GM18517 (cell line): ENCODE data around the gene RILPL2.
"Not testable (repeated sequence)": the region's sequence is repeated elsewhere in the genome, so short reads cannot be mapped to it uniquely, and the experiment has no call there.

Experiments
- ATAC-seq: cut with Tn5 transposase; IDR thresholded peaks from one replicate; pipeline ENCODE4 v1.9.1; 2021; ENCODE audit warnings: mild to moderate bottlenecking, moderate library complexity; ENCODE audit not compliant: unreplicated experiment

The RILPL2 gene

DNA sequence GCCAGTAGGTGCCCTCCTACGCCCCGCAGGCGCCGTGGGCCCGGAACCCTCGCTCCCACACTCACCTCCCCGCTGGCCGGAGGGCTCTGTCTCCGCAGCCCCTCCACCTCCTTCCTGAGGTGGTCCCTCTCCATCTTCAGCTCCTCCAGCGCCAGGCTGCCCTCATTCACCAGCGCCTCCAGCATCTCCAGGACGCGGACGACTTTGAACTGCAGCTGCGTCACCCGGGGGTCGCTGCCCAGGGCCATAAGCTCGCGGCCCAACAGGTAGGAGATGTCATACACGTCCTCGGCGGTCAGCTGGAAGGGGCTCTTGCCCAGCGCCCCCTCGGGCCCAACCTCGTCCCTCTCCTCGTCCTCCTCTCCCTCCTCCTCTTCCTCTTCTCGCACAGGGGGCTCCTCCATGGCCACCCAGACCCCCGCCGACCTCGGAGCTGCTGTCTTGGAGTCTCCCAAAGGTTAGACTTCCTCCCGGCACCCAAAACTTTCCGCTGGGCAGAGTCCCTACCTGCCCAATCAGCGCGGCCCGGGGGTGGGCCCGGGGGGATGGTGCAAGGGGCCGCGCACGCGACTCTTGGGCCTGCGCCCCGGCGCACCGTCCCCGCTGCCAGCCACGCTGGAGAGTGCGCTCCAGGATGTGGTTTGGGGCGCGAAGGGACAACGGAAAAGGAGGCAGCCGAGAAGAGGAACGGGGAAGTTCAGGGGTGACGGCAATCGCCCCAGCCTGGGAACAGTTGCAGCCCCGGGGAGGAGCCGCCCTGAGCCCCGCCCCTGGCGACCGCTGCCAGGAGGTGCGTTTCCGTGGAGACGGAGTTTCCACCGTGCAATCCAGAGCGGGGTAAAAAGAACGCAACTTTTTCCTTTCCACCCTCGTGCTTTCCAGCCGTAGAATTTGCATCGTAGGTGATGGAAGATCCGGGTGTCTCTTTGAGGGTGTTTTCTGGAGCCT is at the start of gene RILPL2:
Gene RILPL2, minus strand, starts transcription at position 668 of the 948 bp plus-strand sequence. Its CDS starts 264 bp downstream, at position 404.
- ATAC-seq, result peak; percentile 67

GRCh38 chr12:123485756-123486155 is 49.3 kb upstream of the RILPL2 start:
- no peak for ATAC-seq

DNA sequence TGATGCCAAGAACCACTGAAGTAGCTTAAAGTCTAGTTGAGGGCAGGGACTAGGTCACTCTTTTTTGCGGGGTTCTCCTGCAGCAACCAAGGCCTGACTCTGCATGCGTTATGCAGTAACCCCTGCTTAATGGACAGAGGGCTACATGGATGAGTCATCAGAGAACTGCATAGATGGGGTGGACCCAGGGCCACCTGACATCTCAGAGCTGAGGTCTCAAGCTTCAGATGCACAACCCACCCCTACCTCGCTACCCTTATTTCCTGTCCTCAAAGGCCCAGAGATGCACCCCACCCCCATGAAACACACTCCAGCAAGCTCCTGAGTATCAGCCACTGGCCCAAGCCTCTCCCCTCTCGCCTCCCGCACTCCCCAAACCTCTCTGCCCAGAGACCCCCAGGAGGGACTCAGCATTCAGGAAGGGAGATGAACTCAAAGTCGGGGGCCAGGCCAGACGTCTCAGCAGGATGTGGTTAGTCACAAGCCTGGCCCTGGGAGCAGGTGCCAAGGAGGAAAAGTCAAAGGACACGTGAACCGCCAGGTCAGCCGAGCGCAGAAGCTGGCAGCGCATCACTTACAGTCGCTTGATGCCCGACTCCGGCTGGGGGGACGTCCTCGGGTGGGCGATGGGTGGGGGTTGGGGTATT is 47.2 kb upstream of the RILPL2 start:
- no peak for ATAC-seq

DNA sequence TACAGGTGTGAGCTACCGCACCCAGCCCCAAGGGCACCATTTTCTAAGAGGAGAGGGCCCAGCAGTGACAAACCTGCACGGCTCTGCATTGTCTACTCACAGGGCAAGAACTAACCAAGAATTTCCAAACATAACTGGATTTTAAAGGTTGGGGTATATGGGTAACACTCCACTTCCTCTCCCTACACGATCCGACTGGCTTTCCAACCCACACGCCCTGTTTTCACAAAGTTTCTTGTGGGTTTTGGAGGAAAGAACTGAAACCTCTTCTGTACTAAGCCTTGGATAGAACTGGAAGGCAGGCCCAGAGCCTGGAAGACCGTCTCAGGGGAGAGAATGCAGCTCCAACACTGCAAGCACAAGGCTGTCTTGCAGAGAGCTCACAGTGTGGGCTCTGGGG is 46.4 kb upstream of the RILPL2 start:
- ATAC-seq, result no peak

DNA sequence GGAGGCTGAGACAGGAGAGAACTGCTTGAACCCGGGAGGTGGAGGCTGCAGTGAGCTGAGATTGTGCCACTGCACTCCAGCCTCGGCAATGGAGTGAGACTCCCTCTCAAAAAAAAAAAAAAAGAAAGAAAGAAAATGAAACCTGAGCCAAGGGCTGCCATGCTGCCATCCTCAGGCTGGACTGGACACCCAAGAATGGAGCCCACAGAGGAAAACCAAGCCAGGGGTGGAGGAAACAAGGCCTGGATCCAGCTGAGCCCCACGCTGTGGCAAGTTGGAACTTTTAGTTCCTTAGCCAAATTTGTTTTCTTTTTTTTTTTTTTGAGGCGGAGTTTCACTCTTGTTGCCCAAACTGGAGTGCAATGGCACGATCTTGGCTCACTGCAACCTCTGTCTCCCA is 44.8 kb upstream of the RILPL2 start:
- ATAC-seq, result not testable (repeated sequence)

GRCh38 chr12:123479442-123480180 is 43.1 kb upstream of the RILPL2 start:
- ATAC-seq, result no peak

GRCh38 chr12:123478762-123479161 is 42.3 kb upstream of the RILPL2 start:
- ATAC-seq, result no peak

GRCh38 chr12:123478069-123478468 is 41.6 kb upstream of the RILPL2 start:
- no peak for ATAC-seq

- ATAC-seq, result no peak
Measured at GRCh38 chr12:123475246-123475703, 38.8 kb upstream of the RILPL2 start.

DNA sequence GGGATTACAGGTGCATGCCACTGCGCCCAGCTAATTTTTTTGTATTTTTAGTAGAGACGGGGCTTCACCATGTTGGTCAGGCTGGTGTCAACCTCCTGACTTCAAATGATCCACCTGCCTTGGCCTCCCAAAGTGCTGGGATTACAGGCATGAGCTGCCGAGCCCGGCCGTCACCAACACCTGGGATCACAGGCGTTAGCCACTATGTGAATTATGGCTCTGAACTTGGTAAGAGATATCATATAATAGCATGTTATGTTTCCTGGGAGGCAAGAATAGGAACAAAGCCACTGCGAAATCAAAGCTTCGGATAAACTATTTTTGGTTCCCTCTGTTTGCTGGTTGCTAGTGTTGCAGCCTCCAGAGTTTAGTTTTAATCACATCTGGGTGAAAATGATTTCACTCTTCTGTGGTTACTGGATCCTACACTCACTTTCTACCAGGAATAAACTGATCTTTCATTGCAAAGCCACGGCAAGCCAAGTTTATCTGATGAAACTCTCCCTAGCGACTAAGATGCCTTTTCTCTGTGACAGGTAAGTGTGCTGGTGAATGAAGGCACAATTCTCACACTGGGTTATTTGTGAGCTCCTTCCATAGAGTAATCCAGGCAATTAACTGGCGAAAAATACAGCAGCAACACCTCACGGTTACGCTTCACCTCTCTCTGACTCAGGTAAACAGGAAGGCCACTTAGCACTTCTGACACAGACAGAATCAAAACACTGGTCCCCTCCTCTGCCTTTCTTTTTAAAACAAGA is 38.2 kb upstream of the RILPL2 start:
- ATAC-seq, result no peak

DNA sequence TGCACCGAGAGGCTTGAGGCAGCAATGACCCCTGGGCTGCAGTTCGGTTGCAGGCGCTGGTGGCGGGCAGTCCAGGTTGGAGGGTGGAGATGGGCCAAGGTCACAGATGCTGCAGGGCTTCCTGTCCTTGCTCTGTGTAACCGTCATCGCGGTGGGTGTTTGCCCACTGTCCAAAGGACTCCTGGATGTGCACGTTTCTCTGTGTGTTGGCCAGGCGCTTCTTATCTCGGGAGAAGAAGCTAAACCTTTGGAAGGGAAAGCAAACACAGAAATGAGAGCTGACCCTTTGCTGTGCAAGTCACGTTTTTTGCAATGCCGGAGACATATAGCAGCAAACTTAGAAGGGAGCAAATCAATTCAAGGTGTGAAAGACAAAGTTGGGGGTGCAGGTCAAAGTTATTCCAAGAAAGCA is 36.0 kb upstream of the RILPL2 start:
- ATAC-seq, result no peak

GRCh38 chr12:123471374-123472068 is 35.0 kb upstream of the RILPL2 start:
- no peak for ATAC-seq

GRCh38 chr12:123469978-123470377 is 33.5 kb upstream of the RILPL2 start:
- no peak for ATAC-seq

GRCh38 chr12:123468786-123469185 is 32.3 kb upstream of the RILPL2 start:
- ATAC-seq, result no peak

GRCh38 chr12:123465084-123465483 is 28.6 kb upstream of the RILPL2 start:
- no peak for ATAC-seq

DNA sequence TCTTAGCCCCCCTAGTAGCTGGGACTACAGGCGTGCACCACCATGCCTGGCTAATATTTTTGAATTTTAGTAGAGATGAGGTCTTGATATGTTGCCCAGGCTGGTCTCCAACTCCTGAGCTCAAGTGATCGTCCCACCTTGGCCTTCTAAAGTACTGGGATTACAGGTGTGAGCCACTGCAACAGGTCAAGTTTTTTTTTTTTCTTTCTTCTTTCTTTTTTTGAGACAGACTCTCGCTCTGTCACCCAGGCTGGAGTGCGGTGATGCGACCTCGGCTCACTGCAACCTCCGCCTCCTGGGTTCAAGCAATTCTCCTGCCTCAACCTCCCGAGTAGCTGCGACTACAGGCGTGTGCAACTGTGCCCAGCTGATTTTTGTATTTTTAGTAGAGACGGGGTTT is 26.7 kb upstream of the RILPL2 start:
- ATAC-seq, result not testable (repeated sequence)

DNA sequence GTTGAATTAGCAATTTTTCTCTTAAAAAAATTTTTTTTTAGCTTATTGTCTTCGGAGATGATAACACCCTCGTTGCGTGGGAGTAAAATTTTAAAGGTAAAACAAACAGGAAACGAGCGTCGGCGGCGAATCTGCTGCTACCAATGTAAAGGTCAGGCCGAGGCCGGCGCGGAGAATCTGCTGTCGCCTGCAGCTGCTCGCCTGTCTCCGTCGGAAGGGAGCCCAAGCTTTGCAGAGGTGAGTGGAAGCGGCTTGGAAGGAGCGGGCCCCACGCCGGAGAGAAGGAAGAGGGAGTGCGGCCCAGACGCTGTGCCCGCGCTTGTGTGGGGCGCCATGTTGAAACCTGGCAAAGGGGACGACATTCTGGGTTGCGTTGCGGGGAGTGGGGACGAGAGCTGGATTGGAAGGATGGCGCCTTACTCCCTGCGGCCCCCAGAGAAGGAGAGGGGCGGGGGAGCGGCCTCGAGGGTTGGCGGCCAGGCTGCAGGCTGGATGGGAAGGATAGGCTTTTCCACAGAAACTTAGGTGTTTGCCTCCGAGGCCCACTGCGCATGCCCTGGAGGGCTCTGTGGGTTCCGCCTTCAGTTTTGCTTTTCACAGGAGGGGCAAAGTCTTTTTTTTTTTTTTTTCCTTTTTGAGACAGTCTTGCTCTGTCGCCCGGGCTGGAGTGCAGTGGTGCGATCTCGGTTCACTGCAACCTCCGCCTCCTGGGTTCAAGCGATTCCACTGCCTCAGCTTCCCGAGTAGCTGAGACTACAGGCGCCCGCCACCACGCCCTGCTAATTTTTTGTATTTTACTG is 21.7 kb upstream of the RILPL2 start, which contains the start of gene SNRNP35:
Gene SNRNP35, plus strand, starts transcription at position 160 of the 800 bp plus-strand sequence. CDS start 7,402 bp downstream, outside the sequence.
- peak; percentile 64 for ATAC-seq

- no peak for ATAC-seq
Measured at GRCh38 chr12:123453165-123453564, 16.7 kb upstream of the RILPL2 start.

DNA sequence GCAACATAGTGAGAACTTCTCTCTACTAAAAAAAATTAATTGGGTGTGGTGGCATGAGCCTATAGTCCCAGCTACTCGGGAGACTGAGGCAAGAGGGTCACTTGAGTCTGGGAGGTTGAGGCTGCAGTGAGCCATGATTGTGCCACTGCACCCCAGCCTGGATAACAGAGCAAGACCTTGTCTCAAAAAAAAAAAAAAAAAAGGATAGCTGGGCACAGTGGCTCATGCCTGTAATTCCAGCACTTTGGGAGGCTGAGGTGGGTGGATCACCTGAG is 15.7 kb upstream of the RILPL2 start:
- not testable (repeated sequence) for ATAC-seq
